GM23248 (cell line): ENCODE data around the gene BHLHE23.

ENCODE experiments used
- EZH2 ChIP-seq: fragments of 200-600 bp; sonication (generic); IDR thresholded peaks from 2 replicates; pipeline ENCODE4 v1.6.1; 2018; ENCODE audit warnings: antibody characterized with exemption, mild to moderate bottlenecking; ENCODE audit not compliant: insufficient read depth, poor library complexity, severe bottlenecking
- EZH2phosphoT487 ChIP-seq: fragments of 200-600 bp; sonication (generic); IDR thresholded peaks from 2 replicates; pipeline ENCODE4 v1.6.1; 2018; ENCODE audit warnings: antibody characterized with exemption, moderate library complexity, mild to moderate bottlenecking, low read depth; ENCODE audit not compliant: insufficient read depth

GRCh38 chr20:62984666-62985443, 21.9 kb downstream of the BHLHE23 start:
- TF ChIP-seq EZH2 (no peak), EZH2phosphoT487 (no peak)
